DND-41 (cell line): Measurements from ENCODE around the gene TMEM255B.

Experiments
- ATAC-seq: fragments of 200-7000 bp; cut with Tn5 transposase; 3 replicates; pipeline ENCODE4 v1.9.1; 2021; ENCODE audit warnings: low read depth; ENCODE audit not compliant: insufficient read depth
- DNase-seq: peaks from one replicate; pipeline ENCODE4 v3.0.0-alpha.2; 2020
- H2AFZ ChIP-seq: 2 replicates; pipeline ENCODE4 v1.6.0; 2012; ENCODE audit warnings: low read depth, low read length
- H3K27ac ChIP-seq: 2 replicates; pipeline ENCODE4 v1.5.1; 2012; ENCODE audit warnings: low read length, inconsistent platforms
- H3K27me3 ChIP-seq: fragments of 200-600 bp; sonication (generic); 2 replicates; pipeline ENCODE4 v1.6.0; 2012; ENCODE audit warnings: low read length, mild to moderate bottlenecking, inconsistent platforms; ENCODE audit not compliant: insufficient read depth, poor library complexity
- H3K36me3 ChIP-seq: 2 replicates; pipeline ENCODE4 v1.5.1; 2012; ENCODE audit warnings: low read length, inconsistent platforms; ENCODE audit not compliant: insufficient read depth
- H3K4me1 ChIP-seq: 2 replicates; pipeline ENCODE4 v1.5.1; 2012; ENCODE audit warnings: mild to moderate bottlenecking, low read length; ENCODE audit not compliant: insufficient read depth
- H3K4me2 ChIP-seq: 2 replicates; pipeline ENCODE4 v1.6.0; 2012; ENCODE audit warnings: mild to moderate bottlenecking, moderate library complexity, low read length, inconsistent platforms; ENCODE audit not compliant: insufficient read depth
- H3K4me3 ChIP-seq, 2 experiments: fragments of 200-600 bp in 1 of 2; shearing (Covaris generic) in 1 of 2; 2 replicates each; pipeline ENCODE4 v1.5.1; 2012 to 2016; ENCODE audit warnings: inconsistent platforms in 2 of 2, low read length in 2 of 2, mild to moderate bottlenecking in 2 of 2, low read depth in 1 of 2, moderate library complexity in 1 of 2
- H3K79me2 ChIP-seq: 2 replicates; pipeline ENCODE4 v1.6.0; 2012; ENCODE audit warnings: low read length, inconsistent platforms; ENCODE audit not compliant: insufficient read depth
- H3K9ac ChIP-seq: 2 replicates; pipeline ENCODE4 v1.6.0; 2012; ENCODE audit warnings: low read depth, mild to moderate bottlenecking, inconsistent platforms, low read length, moderate library complexity
- H3K9me3 ChIP-seq: 2 replicates; pipeline ENCODE4 v1.5.1; 2012; ENCODE audit warnings: low read length, moderate library complexity, mild to moderate bottlenecking, inconsistent platforms; ENCODE audit not compliant: insufficient read depth, severe bottlenecking
- H4K20me1 ChIP-seq: 2 replicates; pipeline ENCODE4 v1.6.0; 2012; ENCODE audit warnings: low read length; ENCODE audit not compliant: insufficient read depth
- CTCF ChIP-seq: IDR thresholded peaks from 2 replicates; pipeline ENCODE4 v1.5.1; 2012; ENCODE audit warnings: borderline replicate concordance, low read length, moderate library complexity, mild to moderate bottlenecking; ENCODE audit not compliant: poor library complexity, severe bottlenecking; ENCODE audit errors: extremely low read depth
- EZH2 ChIP-seq: IDR thresholded peaks from 3 replicates; pipeline ENCODE4 v1.6.1; 2012; ENCODE audit warnings: borderline replicate concordance, low read depth, mild to moderate bottlenecking, moderate library complexity, low read length, inconsistent platforms; ENCODE audit not compliant: severe bottlenecking

Gene TMEM255B

GRCh38 chr13:113822266-113822665 lies 63.2 kb downstream of the TMEM255B start:
- Histone ChIP-seq H3K9ac (no peak overlapping the region), H3K4me1 (no peaks in the 10 kb centered on the region)

DNA sequence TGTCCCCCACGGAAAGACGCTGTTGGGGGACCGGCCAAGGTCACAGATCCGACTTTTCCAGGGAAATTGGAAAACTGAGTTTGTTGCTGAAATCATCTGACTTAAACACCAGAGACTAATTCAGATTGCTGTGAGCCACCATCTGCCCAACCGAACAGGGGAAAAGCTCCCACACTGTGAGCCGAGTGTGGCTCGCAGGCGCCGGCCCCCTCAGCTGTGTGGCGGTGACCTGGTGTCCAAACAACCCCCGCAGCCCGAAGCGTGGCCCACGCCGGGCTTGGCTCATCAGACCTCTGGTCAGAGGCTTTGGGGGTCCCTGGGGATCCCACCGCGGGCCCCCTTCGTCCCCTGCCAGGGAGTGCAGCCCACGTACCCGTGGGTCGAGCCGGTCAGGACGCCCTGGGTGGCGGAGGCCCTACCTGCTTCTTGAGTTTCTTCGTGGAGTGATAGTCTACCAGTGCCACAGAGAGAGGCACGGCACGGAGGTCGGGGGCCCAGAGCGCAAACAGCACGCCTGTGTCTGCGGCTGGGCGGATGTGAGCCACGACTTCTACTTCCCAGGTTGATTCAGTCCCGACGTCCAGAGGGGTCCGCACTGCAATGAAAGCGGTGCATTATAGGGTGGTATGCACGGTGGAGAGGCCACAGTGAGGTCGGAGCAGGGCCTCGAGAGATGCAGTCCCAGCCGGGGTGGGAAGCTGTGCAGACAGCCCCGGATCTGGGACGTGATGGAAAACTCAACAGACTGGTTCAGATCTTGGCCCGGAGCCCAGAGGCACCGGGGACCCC lies 64.1 kb downstream of the TMEM255B start:
- no peak for ATAC-seq

More at GRCh38 chr13:113822266-113822665, 63.2 kb downstream of the TMEM255B start:
- no peak for DNase-seq
- no peaks in the 10 kb centered on the region for H3K79me2 ChIP-seq
- TF ChIP-seq CTCF = no peak
- TF ChIP-seq EZH2 = no peak
- H3K27me3 ChIP-seq = no peaks in the 10 kb centered on the region
- H3K9me3 ChIP-seq = no peaks in the 10 kb centered on the region
- H3K27ac ChIP-seq = no peak overlapping the region
- no peak overlapping the region for H2AFZ ChIP-seq
- peaks cover 6% of the 10 kb centered on the region for H4K20me1 ChIP-seq
- no peak for ATAC-seq
- H3K4me2 ChIP-seq = no peak overlapping the region
- H3K4me3 ChIP-seq = no peak overlapping the region
- H3K36me3 ChIP-seq = no peaks in the 10 kb centered on the region

GRCh38 chr13:113823771-113824170 lies 64.7 kb downstream of the TMEM255B start:
- no peak for ATAC-seq
- H3K9me3 ChIP-seq = no peaks in the 10 kb centered on the region
- H3K27ac ChIP-seq = no peak overlapping the region
- H3K9ac ChIP-seq = no peak overlapping the region
- DNase-seq = no peak
- H3K4me1 ChIP-seq = no peaks in the 10 kb centered on the region
- no peak overlapping the region for H3K4me3 ChIP-seq
- H4K20me1 ChIP-seq = peaks cover 6% of the 10 kb centered on the region
- no peak overlapping the region for H2AFZ ChIP-seq
- H3K27me3 ChIP-seq = no peaks in the 10 kb centered on the region
- TF ChIP-seq CTCF (no peak), EZH2 (no peak)
- H3K36me3 ChIP-seq = no peaks in the 10 kb centered on the region
- no peak overlapping the region for H3K4me2 ChIP-seq
- no peaks in the 10 kb centered on the region for H3K79me2 ChIP-seq

More for the DNA sequence above, 64.1 kb downstream of the TMEM255B start:
- TF ChIP-seq CTCF (no peak), EZH2 (no peak)
- Histone ChIP-seq H3K27ac (no peak overlapping the region), H3K4me1 (no peaks in the 10 kb centered on the region), H3K9me3 (no peaks in the 10 kb centered on the region), H4K20me1 (peaks cover 6% of the 10 kb centered on the region), H3K36me3 (no peaks in the 10 kb centered on the region), H3K79me2 (no peaks in the 10 kb centered on the region), H3K9ac (no peak overlapping the region), H2AFZ (no peak overlapping the region), H3K4me3 (no peak overlapping the region), H3K4me2 (no peak overlapping the region), H3K27me3 (no peaks in the 10 kb centered on the region)
- DNase-seq = no peak
